Neural crest cell (in vitro differentiated cells): Measurements from ENCODE around the gene CPA5. TPM values are rescaled to one million over a fixed set of nuclear protein-coding genes. Genes with fewer than 3 reads are reported as not detected.
A peak's percentile ranks its signal among the peaks of the same experiment; 100 is the strongest.

Source experiments
- DNase-seq: peaks from one replicate; pipeline ENCODE4 v3.0.0; 2021; ENCODE audit warnings: low read depth, mixed read lengths, low spot score
- H3K27ac Mint-ChIP-seq: one replicate; pipeline ENCODE4 v1.8.0; 2021; ENCODE audit warnings: mild to moderate bottlenecking, mixed read lengths; ENCODE audit not compliant: unreplicated experiment
- H3K27me3 Mint-ChIP-seq: 2 replicates; pipeline ENCODE4 v1.8.0; 2021; ENCODE audit warnings: low read depth, mild to moderate bottlenecking, mixed read lengths
- H3K36me3 Mint-ChIP-seq: 2 replicates; pipeline ENCODE4 v1.8.0; 2021; ENCODE audit warnings: low read depth, mild to moderate bottlenecking, mixed read lengths
- H3K4me1 Mint-ChIP-seq: 2 replicates; pipeline ENCODE4 v1.8.0; 2021; ENCODE audit warnings: mixed read lengths
- H3K4me3 Mint-ChIP-seq: one replicate; pipeline ENCODE4 v1.8.0; 2021; ENCODE audit warnings: mild to moderate bottlenecking, mixed read lengths
- H3K9me3 Mint-ChIP-seq: 2 replicates; pipeline ENCODE4 v1.8.0; 2021; ENCODE audit warnings: mixed read lengths
- CTCF ChIP-seq: fragments of 200-600 bp; sonication (generic); conservative IDR thresholded peaks from 2 replicates; pipeline ENCODE4 v1.5.0; 2021; ENCODE audit warnings: antibody characterized with exemption, mild to moderate bottlenecking
- total RNA-seq: library from RNA; stranded (reverse); gene quantifications from 2 replicates; pipeline ENCODE4 v1.2.1, GENCODE V29; 2021

CPA5 gene
- total RNA-seq, 1 donor from 2014 or later, result not detected

GRCh38 chr7:130350945-130351790, 6.6 kb downstream of the CPA5 start:
- no peak for DNase-seq
- Mint-ChIP-seq H3K4me1 (peaks cover 66% of the 10 kb centered on the region), H3K9me3 (no peaks in the 10 kb centered on the region)

GRCh38 chr7:130351791-130352090, 7.1 kb downstream of the CPA5 start:
- peaks cover 72% of the 10 kb centered on the region for H3K4me1 Mint-ChIP-seq
- peak overlapping the region; percentile 14 for H3K4me3 Mint-ChIP-seq
- H3K36me3 Mint-ChIP-seq, result no peaks in the 10 kb centered on the region
- no peaks in the 10 kb centered on the region for H3K9me3 Mint-ChIP-seq
- H3K27ac Mint-ChIP-seq, result peak overlapping the region; percentile 97
- no peaks in the 10 kb centered on the region for H3K27me3 Mint-ChIP-seq
- no peak for TF ChIP-seq CTCF
- DNase-seq, result no peak

More at GRCh38 chr7:130350945-130351790, 6.6 kb downstream of the CPA5 start:
- Mint-ChIP-seq H3K27ac (peak overlapping the region; percentile 97), H3K4me3 (peak overlapping the region; percentile 74), H3K27me3 (no peaks in the 10 kb centered on the region), H3K36me3 (no peaks in the 10 kb centered on the region)
- TF ChIP-seq CTCF, result no peak

- H3K27me3 Mint-ChIP-seq, result no peaks in the 10 kb centered on the region
- no peak for TF ChIP-seq CTCF
- H3K27ac Mint-ChIP-seq, result peak overlapping the region; percentile 97
- no peaks in the 10 kb centered on the region for H3K36me3 Mint-ChIP-seq
- H3K9me3 Mint-ChIP-seq, result no peaks in the 10 kb centered on the region
- H3K4me3 Mint-ChIP-seq, result peak overlapping the region; percentile 48
- no peak for DNase-seq
- H3K4me1 Mint-ChIP-seq, result peaks cover 74% of the 10 kb centered on the region
Measured at GRCh38 chr7:130352194-130353074, 7.8 kb downstream of the CPA5 start.

GRCh38 chr7:130353196-130353595, 8.6 kb downstream of the CPA5 start:
- Mint-ChIP-seq H3K27ac (peak overlapping the region; percentile 44), H3K27me3 (no peaks in the 10 kb centered on the region), H3K4me1 (peaks cover 74% of the 10 kb centered on the region), H3K9me3 (no peaks in the 10 kb centered on the region), H3K36me3 (no peaks in the 10 kb centered on the region), H3K4me3 (peak overlapping the region; percentile 48)
- DNase-seq, result no peak
- TF ChIP-seq CTCF, result no peak

- no peak for TF ChIP-seq CTCF
- no peak for DNase-seq
- H3K36me3 Mint-ChIP-seq, result peaks cover 3% of the 10 kb centered on the region
- peaks cover 49% of the 10 kb centered on the region for H3K4me1 Mint-ChIP-seq
- H3K27ac Mint-ChIP-seq, result peak overlapping the region; percentile 97
- peak overlapping the region; percentile 48 for H3K4me3 Mint-ChIP-seq
- peaks cover 8% of the 10 kb centered on the region for H3K9me3 Mint-ChIP-seq
- no peaks in the 10 kb centered on the region for H3K27me3 Mint-ChIP-seq
Measured at GRCh38 chr7:130356121-130356875, 11.7 kb downstream of the CPA5 start.
